ENCODE results near the gene SOD3. TPM values are rescaled to one million over a fixed set of nuclear protein-coding genes. Genes with fewer than 3 reads are reported as not detected.

SOD3 gene
- total RNA-seq, 4 donors from 2014 or later: 5.0 to 120 (median 25.2) TPM

DNA sequence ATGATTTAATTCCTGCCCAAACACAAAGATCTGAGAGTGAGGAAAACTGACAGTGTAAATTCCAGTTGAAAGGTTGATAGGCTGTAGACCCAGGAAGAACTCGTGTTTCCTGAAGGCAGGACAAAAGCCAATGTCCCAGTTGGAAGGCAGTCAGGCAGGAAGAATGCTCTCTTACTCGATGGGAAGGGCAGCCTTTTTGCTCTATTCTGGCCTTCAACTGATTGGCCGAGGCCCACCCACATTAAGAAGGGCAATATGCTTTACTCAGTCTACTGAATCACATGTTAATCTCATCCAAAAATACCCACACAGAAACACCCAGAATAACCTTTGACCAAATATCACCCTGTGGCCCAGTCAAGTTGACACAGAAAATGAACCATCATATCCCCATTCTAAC lies 45.3 kb upstream of the SOD3 start:
- Histone ChIP-seq H3K4me1 (no peaks in the 10 kb centered on the region), H3K9me3 (no peaks in the 10 kb centered on the region), H3K27me3 (no peaks in the 10 kb centered on the region), H3K27ac (no peak overlapping the region), H3K4me3 (no peak overlapping the region), H3K36me3 (no peaks in the 10 kb centered on the region)
- WGBS, 2 donors: 58 to 70% methylated on average over 2 to 3 of the region's 3 CpGs
- TF ChIP-seq, protein P1, sequence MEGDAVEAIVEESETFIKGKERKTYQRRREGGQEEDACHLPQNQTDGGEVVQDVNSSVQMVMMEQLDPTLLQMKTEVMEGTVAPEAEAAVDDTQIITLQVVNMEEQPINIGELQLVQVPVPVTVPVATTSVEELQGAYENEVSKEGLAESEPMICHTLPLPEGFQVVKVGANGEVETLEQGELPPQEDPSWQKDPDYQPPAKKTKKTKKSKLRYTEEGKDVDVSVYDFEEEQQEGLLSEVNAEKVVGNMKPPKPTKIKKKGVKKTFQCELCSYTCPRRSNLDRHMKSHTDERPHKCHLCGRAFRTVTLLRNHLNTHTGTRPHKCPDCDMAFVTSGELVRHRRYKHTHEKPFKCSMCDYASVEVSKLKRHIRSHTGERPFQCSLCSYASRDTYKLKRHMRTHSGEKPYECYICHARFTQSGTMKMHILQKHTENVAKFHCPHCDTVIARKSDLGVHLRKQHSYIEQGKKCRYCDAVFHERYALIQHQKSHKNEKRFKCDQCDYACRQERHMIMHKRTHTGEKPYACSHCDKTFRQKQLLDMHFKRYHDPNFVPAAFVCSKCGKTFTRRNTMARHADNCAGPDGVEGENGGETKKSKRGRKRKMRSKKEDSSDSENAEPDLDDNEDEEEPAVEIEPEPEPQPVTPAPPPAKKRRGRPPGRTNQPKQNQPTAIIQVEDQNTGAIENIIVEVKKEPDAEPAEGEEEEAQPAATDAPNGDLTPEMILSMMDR (IDR thresholded peaks at IDR 0.05): no peak
- no peak for TF ChIP-seq POLR2A (IDR thresholded peaks at IDR 0.05)
- DNase-seq: no peak
- intact Hi-C loops (cut with DNase I): no loop called here

DNA sequence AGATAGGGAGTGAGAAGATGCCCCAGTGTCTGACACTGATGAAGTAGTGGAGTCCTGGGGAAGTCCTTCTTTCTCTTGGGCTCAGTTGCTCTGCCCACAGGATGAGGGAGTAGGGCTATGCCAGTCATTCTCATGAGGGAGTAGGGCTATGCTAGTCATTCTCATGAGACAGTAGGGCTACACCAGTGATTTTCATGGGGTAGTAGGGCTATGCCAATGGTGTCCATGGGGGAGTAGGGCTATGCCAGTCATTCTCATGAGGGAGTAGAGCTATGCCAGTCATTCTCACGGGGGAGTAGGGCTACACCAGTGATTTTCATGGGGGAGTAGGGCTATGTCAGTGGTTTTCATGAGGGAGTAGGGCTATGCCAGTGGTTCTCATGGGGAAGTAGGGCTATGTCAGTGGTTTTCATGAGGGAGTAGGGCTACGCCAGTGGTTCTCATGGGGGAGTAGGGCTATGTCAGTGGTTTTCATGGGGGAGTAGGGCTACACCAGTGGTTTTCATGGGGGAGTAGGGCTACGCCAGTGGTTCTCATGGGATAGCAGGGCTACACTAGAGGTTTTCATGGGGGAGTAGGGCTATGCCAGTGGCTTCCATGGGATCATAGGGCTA lies 43.3 kb upstream of the SOD3 start:
- Histone ChIP-seq H3K9me3 (peaks cover 0 to 8% (median 7%) of the 10 kb centered on the region in 3 donors), H3K4me1 (no peaks in the 10 kb centered on the region), H3K27me3 (no peaks in the 10 kb centered on the region), H3K27ac (no peak overlapping the region), H3K4me3 (no peak overlapping the region), H3K36me3 (no peaks in the 10 kb centered on the region)
- no peak for TF ChIP-seq POLR2A (IDR thresholded peaks at IDR 0.05)
- TF ChIP-seq, protein P1 (IDR thresholded peaks at IDR 0.05): no peak
- intact Hi-C loops (cut with DNase I): no loop called here
- no peak for DNase-seq
- WGBS, 2 donors: 84 to 94% methylated on average over 2 to 3 of the region's 3 CpGs

DNA sequence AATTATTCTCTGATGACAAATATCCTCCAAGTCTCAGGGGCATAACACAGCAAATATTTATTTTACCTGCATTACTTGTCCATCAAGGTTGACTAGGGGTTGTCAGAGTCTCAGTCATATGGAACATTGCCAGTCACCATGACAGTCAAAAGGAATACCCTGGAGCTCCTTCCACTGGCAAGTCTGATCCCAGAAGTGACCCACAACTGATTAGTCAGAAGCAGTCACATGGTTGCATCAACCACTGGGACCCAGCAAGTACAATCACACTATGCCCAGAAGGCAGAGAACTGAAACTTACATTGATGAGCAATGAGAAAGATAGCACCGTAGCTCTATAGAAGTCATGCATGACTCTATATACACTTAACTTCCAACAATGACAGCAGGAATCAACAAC lies 41.9 kb upstream of the SOD3 start:
- intact Hi-C loops (cut with DNase I): no loop called here

DNA sequence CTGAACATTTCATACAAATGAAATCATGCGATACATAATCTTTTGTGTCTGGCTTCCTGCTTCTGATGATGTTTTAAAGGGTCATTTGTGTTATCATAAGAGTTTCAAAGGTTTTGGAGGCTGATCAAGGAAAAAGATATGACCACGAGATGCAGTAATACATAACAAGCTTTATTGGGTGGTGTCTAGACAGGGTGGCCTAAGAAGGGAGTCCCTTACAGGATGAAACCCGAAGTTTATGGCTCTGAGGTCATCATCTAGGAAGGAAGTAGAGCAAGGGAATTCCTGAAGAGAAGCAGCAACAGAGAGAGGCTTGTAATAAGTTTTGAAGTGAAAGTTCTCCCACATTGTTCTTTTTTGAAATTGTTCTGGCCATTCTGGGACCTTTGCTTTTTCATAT lies 40.8 kb upstream of the SOD3 start:
- DNase-seq: no peak
- intact Hi-C loops (cut with DNase I): no loop called here
- H3K27me3 ChIP-seq: no peaks in the 10 kb centered on the region
- 35 to 44% methylated on average over 3 of the region's 3 CpGs for WGBS, 2 donors
- no peaks in the 10 kb centered on the region for H3K4me1 ChIP-seq
- TF ChIP-seq, protein P1 (IDR thresholded peaks at IDR 0.05): no peak
- no peak for TF ChIP-seq POLR2A (IDR thresholded peaks at IDR 0.05)
- H3K4me3 ChIP-seq: no peak overlapping the region
- H3K36me3 ChIP-seq: no peaks in the 10 kb centered on the region
- no peak overlapping the region for H3K27ac ChIP-seq
- peaks cover 0 to 21% (median 8%) of the 10 kb centered on the region in 3 donors for H3K9me3 ChIP-seq

More for the DNA sequence above, 41.9 kb upstream of the SOD3 start:
- no peaks in the 10 kb centered on the region for H3K4me1 ChIP-seq
- no peak for DNase-seq
- H3K36me3 ChIP-seq: no peaks in the 10 kb centered on the region
- 33 to 38% methylated on average over 1 of the region's 1 CpG for WGBS, 2 donors
- H3K27me3 ChIP-seq: no peaks in the 10 kb centered on the region
- no peak overlapping the region for H3K4me3 ChIP-seq
- TF ChIP-seq POLR2A (IDR thresholded peaks at IDR 0.05): no peak
- TF ChIP-seq, protein P1 (IDR thresholded peaks at IDR 0.05): no peak
- peaks cover 0 to 21% (median 8%) of the 10 kb centered on the region in 3 donors for H3K9me3 ChIP-seq
- H3K27ac ChIP-seq: no peak overlapping the region

DNA sequence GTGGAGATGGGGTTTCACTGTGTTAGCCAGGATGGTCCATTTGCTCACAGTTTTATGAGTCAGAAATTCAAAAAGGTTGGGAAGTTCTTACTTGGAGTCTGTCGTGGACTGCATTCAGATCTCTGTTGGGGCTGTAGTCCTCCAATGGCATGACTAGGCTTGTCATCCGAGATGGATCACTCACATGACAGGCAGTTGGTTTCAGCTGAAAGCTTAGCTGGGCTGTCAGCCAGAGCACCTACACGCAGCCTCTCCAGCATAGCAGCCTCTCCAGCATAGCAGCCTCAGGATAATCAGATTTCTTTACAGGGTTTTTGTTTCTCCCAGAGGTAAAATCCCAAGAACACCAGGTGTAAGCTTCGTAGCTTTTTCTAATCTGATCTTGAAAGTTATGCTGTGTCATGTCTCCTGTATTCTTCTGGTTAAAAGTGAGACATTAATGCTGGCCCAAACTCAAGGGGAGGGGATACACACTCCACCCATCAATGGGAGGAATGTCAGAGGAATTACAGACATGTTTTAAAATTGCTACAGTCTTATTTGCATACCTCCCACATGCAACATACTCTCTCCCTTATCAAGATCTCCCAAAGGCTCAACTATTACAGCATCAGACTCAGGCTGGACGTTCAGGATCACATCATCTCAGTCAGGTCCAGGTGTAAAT lies 31.6 kb upstream of the SOD3 start:
- H3K36me3 ChIP-seq: no peaks in the 10 kb centered on the region
- WGBS, 2 donors: 28 to 29% methylated on average over 4 to 5 of the region's 5 CpGs
- TF ChIP-seq, protein P1 (IDR thresholded peaks at IDR 0.05): no peak
- TF ChIP-seq POLR2A (IDR thresholded peaks at IDR 0.05): no peak
- no peak overlapping the region for H3K4me3 ChIP-seq
- no peak for DNase-seq
- peak overlapping the region; percentile 43 to 73 (median 64) for H3K27ac ChIP-seq
- peaks cover 0 to 24% (median 6%) of the 10 kb centered on the region in 3 donors for H3K4me1 ChIP-seq
- intact Hi-C loops (cut with DNase I): no loop called here
- no peaks in the 10 kb centered on the region for H3K27me3 ChIP-seq
- H3K9me3 ChIP-seq: no peaks in the 10 kb centered on the region

Data from esophagus squamous epithelium (tissue), 5 donors.